Heart left ventricle (tissue), 16 donors: ENCODE data around the gene PLA2G12A. TPM values are rescaled to one million over a fixed set of nuclear protein-coding genes. Genes with fewer than 3 reads are reported as not detected.
"Not testable (repeated sequence)": the region's sequence is repeated elsewhere in the genome, so short reads cannot be mapped to it uniquely, and the experiment has no call there.

Source experiments
- ATAC-seq, 4 donors: fragments of 200-7000 bp; cut with Tn5 transposase; one replicate each; pipeline ENCODE4 v1.9.1; 2020 to 2022; ENCODE audit warnings: moderate library complexity in 4 of 4, mild to moderate bottlenecking in 3 of 4, moderate number of reproducible peaks in 1 of 4
- DNase-seq, 5 donors: peaks; one replicate each; pipeline ENCODE4 v3.0.0-alpha.2; 2020
- H3K27ac ChIP-seq, 12 donors: fragments of 200-600 bp; sonication (generic) in 4 of 12; one replicate each; pipeline versions ENCODE4 v1.5.0 to v1.8.0; 2016 to 2022; ENCODE audit warnings: mild to moderate bottlenecking in 2 of 12
- H3K27me3 ChIP-seq, 9 donors: fragments of 200-600 bp; sonication (generic) in 2 of 9; one replicate each; pipeline versions ENCODE4 v1.5.1 to v1.8.0; 2016 to 2022; ENCODE audit warnings: mild to moderate bottlenecking in 3 of 9
- H3K36me3 ChIP-seq, 9 donors: fragments of 200-600 bp; sonication (generic) in 2 of 9; one replicate each; pipeline versions ENCODE4 v1.5.0 to v1.8.0; 2018 to 2022; ENCODE audit warnings: mild to moderate bottlenecking in 2 of 9
- H3K4me1 ChIP-seq, 12 donors: fragments of 200-600 bp; sonication (generic) in 4 of 12; one replicate each; pipeline versions ENCODE4 v1.5.0 to v1.8.0; 2016 to 2022; ENCODE audit warnings: mild to moderate bottlenecking in 3 of 12
- H3K4me3 ChIP-seq, 12 donors: fragments of 200-600 bp; sonication (generic) in 4 of 12; one replicate each; pipeline versions ENCODE4 v1.5.0 to v1.8.0; 2017 to 2022; ENCODE audit warnings: mild to moderate bottlenecking in 9 of 12, moderate library complexity in 4 of 12
- H3K9me3 ChIP-seq, 12 donors: fragments of 200-600 bp; sonication (generic) in 4 of 12; one replicate each; pipeline versions ENCODE4 v1.5.0 to v1.8.0; 2016 to 2022; ENCODE audit warnings: mild to moderate bottlenecking in 1 of 12
- CTCF ChIP-seq, 12 donors: fragments of 200-600 bp; sonication (generic) in 4 of 12; IDR thresholded peaks; one replicate each; pipeline versions ENCODE4 v1.5.0 to v1.8.0; 2018 to 2022; ENCODE audit warnings: antibody characterized with exemption in 12 of 12, mild to moderate bottlenecking in 5 of 12
- POLR2A ChIP-seq, 2 donors: fragments of 450-650 bp; IDR thresholded peaks; one replicate each; pipeline ENCODE4 v1.6.1; 2017; ENCODE audit warnings: antibody characterized with exemption in 2 of 2, mild to moderate bottlenecking in 2 of 2, moderate library complexity in 2 of 2
- WGBS, 4 donors: extraction: QIAGEN DNeasy Blood & Tissue Kit in 2 of 4; methylation state at CpG; one replicate each; pipeline versions ENCODE4 v1.1.5 to v1.1.7; 2013 to 2018; 5-methylcytosine and 5-hydroxymethylcytosine counted together
- intact Hi-C, 10 donors: fragments of 100-400 bp; cut with DNase I; formaldehyde crosslinking; loops; one replicate each; pipeline versions ENCODE4 v1.11.1 to v1.14.2; 2022
- polyA plus RNA-seq, 2 donors: library from polyadenylated mRNA; stranded (reverse); fragments of 200-250 nt; gene quantifications; one replicate each; pipeline ENCODE4 v1.2.3, GENCODE V29; 2013
- total RNA-seq, 9 donors: library from RNA; depleted of rRNA in 2 of 9; stranded (reverse); fragments of >200 nt in 2 of 9; fragmentation: NEBNext Ultra II Directional in 3 of 9; extraction: Animal tissue kit (Norgen Biotek cat#: 25700) in 3 of 9; gene quantifications; one replicate each; pipeline versions ENCODE4 v1.1.0 to v1.2.4, GENCODE V29; 2016 to 2023
- donor health status: ischemic (EF 13 %, LVEDD 7.1; RV severe dilation, severe dysfunction).
- donor health status: healthy with polysubstance abuse.
- donor health status: DM: no; HTN: yes; CAD: no.
- donor health status: DM: no; HTN: no; CAD: no.
- donor health status: ischemic (EF 25% LVEDD 6.9; RV normal size, moderate dysfunction).
- donor health status: ischemic (EF 25% LVEDD 5.7; RV mildly dilated, moderate dysfunction).
- donor health status: healthy.
- donor health status: DM: yes; HTN: yes; CAD: no.
- donor health status: ischemic (EF 35%, LVEDD 5.7; RV mildly dilated, moderate dysfunction).
- donor health status: nonischemic (EF 11% LVEDD 7.7; RV severe dilation, severe dysfunction).
- donor health status: DM: yes; HTN: yes; CAD: no.
- donor health status: PGD.
- donor health status: ischemic (EF 29% LVEDD 5.4; RV normal size, mild dysfunction).
- donor health status: nonischemic (EF 23%, LVEDD 6.1; RV moderate dilation, normal function).

PLA2G12A gene
- total and polyA plus RNA-seq, 11 donors, result 15.7 to 68.5 (median 55.8) TPM

GRCh38 chr4:109684727-109685126, 45.1 kb downstream of the PLA2G12A start:
- DNase-seq (no peak), ATAC-seq (no peak)
- Histone ChIP-seq H3K27ac (no peak overlapping the region), H3K27me3 (no peaks in the 10 kb centered on the region), H3K36me3 (peaks cover 0 to 56% (median 36%) of the 10 kb centered on the region in 9 donors), H3K9me3 (no peaks in the 10 kb centered on the region), H3K4me1 (no peaks in the 10 kb centered on the region), H3K4me3 (no peak overlapping the region)
- intact Hi-C loops, result no loop called here
- TF ChIP-seq CTCF (IDR thresholded peaks at IDR 0.05), result no peak
- TF ChIP-seq POLR2A (IDR thresholded peaks at IDR 0.05), result no peak

- no peak for ATAC-seq
- no peak overlapping the region for H3K27ac ChIP-seq
- DNase-seq, result no peak
- peaks cover 0 to 47% (median 29%) of the 10 kb centered on the region in 9 donors for H3K36me3 ChIP-seq
- 88 to 93% (median 89%) methylated on average over 6 of the region's 6 CpGs for WGBS, 4 donors
- H3K4me1 ChIP-seq, result no peaks in the 10 kb centered on the region
- no peak overlapping the region for H3K4me3 ChIP-seq
- intact Hi-C loops, result no loop called here
- TF ChIP-seq POLR2A (IDR thresholded peaks at IDR 0.05), result no peak
- TF ChIP-seq CTCF (IDR thresholded peaks at IDR 0.05), result no peak
- no peaks in the 10 kb centered on the region for H3K27me3 ChIP-seq
- no peaks in the 10 kb centered on the region for H3K9me3 ChIP-seq
These were observed 46.1 kb downstream of the PLA2G12A start for GRCh38 chr4:109683621-109684253.

GRCh38 chr4:109682875-109683274, 47.0 kb downstream of the PLA2G12A start:
- TF ChIP-seq POLR2A (IDR thresholded peaks at IDR 0.05) (no peak), CTCF (IDR thresholded peaks at IDR 0.05) (no peak)
- Histone ChIP-seq H3K27me3 (no peaks in the 10 kb centered on the region), H3K4me3 (no peak overlapping the region), H3K36me3 (peaks cover 0 to 40% (median 28%) of the 10 kb centered on the region in 9 donors), H3K9me3 (no peaks in the 10 kb centered on the region), H3K27ac (no peak overlapping the region), H3K4me1 (no peaks in the 10 kb centered on the region)
- ATAC-seq, result no peak
- no peak for DNase-seq
- intact Hi-C loops, result no loop called here
- WGBS, 4 donors, result 95 to 96% (median 96%) methylated on average over 2 of the region's 2 CpGs

- H3K27me3 ChIP-seq, H3K27ac ChIP-seq, ATAC-seq, DNase-seq, H3K4me3 ChIP-seq, H3K36me3 ChIP-seq, H3K4me1 ChIP-seq, H3K9me3 ChIP-seq, intact Hi-C loops: not testable (repeated sequence)
- 94 to 99% (median 97%) methylated on average over 10 to 14 of the region's 14 CpGs for WGBS, 4 donors
These were observed 50.9 kb downstream of the PLA2G12A start for GRCh38 chr4:109678925-109679324.

- ATAC-seq, H3K36me3 ChIP-seq, DNase-seq, H3K27me3 ChIP-seq, H3K4me1 ChIP-seq, H3K4me3 ChIP-seq, intact Hi-C loops, H3K27ac ChIP-seq, H3K9me3 ChIP-seq: not testable (repeated sequence)
- 89 to 97% (median 96%) methylated on average over 23 to 28 of the region's 28 CpGs for WGBS, 4 donors
These were observed 51.4 kb downstream of the PLA2G12A start for GRCh38 chr4:109678472-109678871.
